ENCODE measurements around the gene MLEC. TPM values are rescaled to one million over a fixed set of nuclear protein-coding genes. Genes with fewer than 3 reads are reported as not detected.

The MLEC gene
- total RNA-seq, 1 donor from 2014 or later = 172 TPM

- Mint-ChIP-seq H3K27me3 (no peaks in the 10 kb centered on the region), H3K27ac (peak overlapping the region; percentile 63), H3K36me3 (peaks cover 6% of the 10 kb centered on the region), H3K4me1 (ENCODE audit: unreplicated experiment) (peaks cover 36% of the 10 kb centered on the region), H3K4me3 (peak overlapping the region; percentile 89), H3K9me3 (no peaks in the 10 kb centered on the region)
- DNase-seq (ENCODE audit: extremely low spot score, unreplicated experiment) = no peak
- TF ChIP-seq CTCF (conservative IDR thresholded peaks at IDR 0.05) = no peak
Observed at GRCh38 chr12:120710805-120711296, 23.9 kb downstream of the MLEC start.

GRCh38 chr12:120711411-120711810, 24.5 kb downstream of the MLEC start:
- H3K36me3 Mint-ChIP-seq = peaks cover 9% of the 10 kb centered on the region
- peak overlapping the region; percentile 63 for H3K27ac Mint-ChIP-seq
- no peaks in the 10 kb centered on the region for H3K9me3 Mint-ChIP-seq
- no peak for TF ChIP-seq CTCF (conservative IDR thresholded peaks at IDR 0.05)
- H3K4me3 Mint-ChIP-seq = peak overlapping the region; percentile 89
- H3K27me3 Mint-ChIP-seq = no peaks in the 10 kb centered on the region
- no peak for DNase-seq (ENCODE audit: extremely low spot score, unreplicated experiment)
- H3K4me1 Mint-ChIP-seq (ENCODE audit: unreplicated experiment) = peaks cover 39% of the 10 kb centered on the region

GRCh38 chr12:120712610-120713009, 25.7 kb downstream of the MLEC start:
- Mint-ChIP-seq H3K4me1 (ENCODE audit: unreplicated experiment) (peaks cover 41% of the 10 kb centered on the region), H3K27me3 (no peaks in the 10 kb centered on the region), H3K36me3 (peaks cover 12% of the 10 kb centered on the region), H3K27ac (no peak overlapping the region), H3K9me3 (no peaks in the 10 kb centered on the region), H3K4me3 (peak overlapping the region; percentile 89)
- TF ChIP-seq CTCF (conservative IDR thresholded peaks at IDR 0.05) = no peak
- no peak for DNase-seq (ENCODE audit: extremely low spot score, unreplicated experiment)

- peaks cover 41% of the 10 kb centered on the region for H3K4me1 Mint-ChIP-seq (ENCODE audit: unreplicated experiment)
- H3K4me3 Mint-ChIP-seq = peak overlapping the region; percentile 84
- peak overlapping the region; percentile 79 for H3K27ac Mint-ChIP-seq
- H3K27me3 Mint-ChIP-seq = no peaks in the 10 kb centered on the region
- peak; percentile 95 for TF ChIP-seq CTCF (conservative IDR thresholded peaks at IDR 0.05)
- peaks cover 20% of the 10 kb centered on the region for H3K36me3 Mint-ChIP-seq
- DNase-seq (ENCODE audit: extremely low spot score, unreplicated experiment) = no peak
- no peaks in the 10 kb centered on the region for H3K9me3 Mint-ChIP-seq
Observed at GRCh38 chr12:120713861-120714482, 27.0 kb downstream of the MLEC start.

- no peak for TF ChIP-seq CTCF (conservative IDR thresholded peaks at IDR 0.05)
- no peaks in the 10 kb centered on the region for H3K27me3 Mint-ChIP-seq
- no peak for DNase-seq (ENCODE audit: extremely low spot score, unreplicated experiment)
- H3K36me3 Mint-ChIP-seq = peaks cover 34% of the 10 kb centered on the region
- H3K4me3 Mint-ChIP-seq = no peak overlapping the region
- H3K4me1 Mint-ChIP-seq (ENCODE audit: unreplicated experiment) = peaks cover 31% of the 10 kb centered on the region
- H3K9me3 Mint-ChIP-seq = no peaks in the 10 kb centered on the region
- no peak overlapping the region for H3K27ac Mint-ChIP-seq
Observed at GRCh38 chr12:120718055-120718454, 31.1 kb downstream of the MLEC start.
